Natural killer cell treated with Interleukin-12 subunit alpha and Interleukin-12 subunit beta and Interleukin-15 and Interleukin-18, amount 100 ng/mL, for 72 hours (primary cell): ENCODE data around the gene KBTBD13. TPM values are rescaled to one million over a fixed set of nuclear protein-coding genes. Genes with fewer than 3 reads are reported as not detected.

Experiments
- ATAC-seq, 2 donors: fragments of 150-1000 bp; cut with Tn5 transposase in 1 of 2; sonication (Bioruptor Pico), chemical (Tn5 transposase) in 1 of 2; 2 replicates each; pipeline ENCODE4 v1.10.0; 2021
- DNase-seq: peaks from one replicate; pipeline ENCODE4 v3.0.0; 2022; ENCODE audit warnings: low spot score
- H3K27ac Mint-ChIP-seq, 2 donors: 1 replicate in 1 of 2; 2 replicates in 1 of 2; pipeline ENCODE4 v1.8.0; 2022; ENCODE audit warnings: mixed read lengths in 2 of 2, mild to moderate bottlenecking in 1 of 2, moderate library complexity in 1 of 2
- H3K27me3 Mint-ChIP-seq, 2 donors: 1 replicate in 1 of 2; 2 replicates in 1 of 2; pipeline ENCODE4 v1.8.0; 2022; ENCODE audit warnings: mixed read lengths in 2 of 2
- H3K36me3 Mint-ChIP-seq: one replicate; pipeline ENCODE4 v1.8.0; 2022; ENCODE audit warnings: mixed read lengths
- H3K4me1 Mint-ChIP-seq, 2 donors: 1 replicate in 1 of 2; 2 replicates in 1 of 2; pipeline ENCODE4 v1.8.0; 2022; ENCODE audit warnings: low read depth in 2 of 2, mixed read lengths in 2 of 2, mild to moderate bottlenecking in 1 of 2
- H3K4me3 Mint-ChIP-seq: one replicate; pipeline ENCODE4 v1.8.0; 2022; ENCODE audit warnings: mixed read lengths
- H3K9me3 Mint-ChIP-seq: 2 replicates; pipeline ENCODE4 v1.8.0; 2022; ENCODE audit warnings: mixed read lengths
- total RNA-seq, 2 donors: library from RNA; stranded (reverse); gene quantifications; one replicate each; pipeline ENCODE4 v1.2.3, GENCODE V29; 2022

KBTBD13 gene
- total RNA-seq, 2 donors from 2014 or later, result not detected

- Mint-ChIP-seq H3K4me3 (no peak overlapping the region), H3K27ac (no peak overlapping the region), H3K27me3 (no peaks in the 10 kb centered on the region), H3K4me1 (peaks cover 5 to 10% of the 10 kb centered on the region in 2 donors), H3K36me3 (no peaks in the 10 kb centered on the region), H3K9me3 (no peaks in the 10 kb centered on the region)
- DNase-seq, result no peak
- ATAC-seq, result no peak
These were observed 29.6 kb downstream of the KBTBD13 start for GRCh38 chr15:65106011-65106590.

GRCh38 chr15:65110676-65111292, 34.2 kb downstream of the KBTBD13 start:
- H3K4me3 Mint-ChIP-seq, result no peak overlapping the region
- H3K9me3 Mint-ChIP-seq, result no peaks in the 10 kb centered on the region
- H3K4me1 Mint-ChIP-seq, result peaks cover 0 to 4% of the 10 kb centered on the region in 2 donors
- no peak for ATAC-seq
- peak overlapping the region in 1 of 2 donors; percentile 58 for H3K27ac Mint-ChIP-seq
- H3K27me3 Mint-ChIP-seq, result no peaks in the 10 kb centered on the region
- no peak for DNase-seq
- H3K36me3 Mint-ChIP-seq, result peaks cover 6% of the 10 kb centered on the region

- Mint-ChIP-seq H3K27me3 (no peaks in the 10 kb centered on the region), H3K4me1 (peaks cover 0 to 4% of the 10 kb centered on the region in 2 donors), H3K9me3 (no peaks in the 10 kb centered on the region), H3K36me3 (peaks cover 21% of the 10 kb centered on the region), H3K27ac (no peak within 1 kb of the TSS), H3K4me3 (no peak within 1 kb of the TSS)
- DNase-seq (no peak), ATAC-seq (no peak)
These were observed 38.5 kb downstream of the KBTBD13 start, which contains the start of gene UBAP1L for GRCh38 chr15:65115086-65115485. Gene UBAP1L (minus strand): TSS chr15:65115200. CDS start chr15:65106215, 8,985 bp downstream.

DNA sequence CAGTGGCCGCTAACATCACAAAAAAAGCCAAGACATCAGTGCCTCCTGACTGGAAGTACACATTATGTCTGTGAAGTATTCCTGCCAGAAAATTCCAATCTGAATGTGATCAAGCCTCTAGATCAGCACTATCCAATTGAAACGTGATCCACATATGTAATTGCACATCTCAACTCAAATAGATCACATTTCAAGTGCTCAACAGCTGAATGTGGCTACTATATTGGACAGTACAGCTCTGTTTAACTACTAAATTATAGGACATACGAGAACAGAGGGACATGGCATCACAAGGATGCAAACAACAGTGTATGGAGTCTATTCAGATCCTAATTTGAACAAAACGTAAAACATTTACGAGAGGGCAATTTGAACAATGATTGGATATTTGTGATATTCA, 39.0 kb downstream of the KBTBD13 start:
- Mint-ChIP-seq H3K4me3 (no peak overlapping the region), H3K36me3 (peaks cover 21% of the 10 kb centered on the region), H3K4me1 (peaks cover 0 to 4% of the 10 kb centered on the region in 2 donors), H3K27me3 (no peaks in the 10 kb centered on the region), H3K27ac (no peak overlapping the region), H3K9me3 (no peaks in the 10 kb centered on the region)
- ATAC-seq, result no peak
- DNase-seq, result no peak

Other genes with a start within 250 kb of the KBTBD13 start
- 10 to 100 TPM; 31.2 to 47.2 TPM for gene PLEKHO2, start 234.8 kb upstream of the KBTBD13 start, total RNA-seq
- 1 to 10 TPM; 3.1 to 5.0 TPM for gene ANKDD1A, start 164.8 kb upstream of the KBTBD13 start, total RNA-seq
- 10 to 100 TPM; 39.1 to 67.9 TPM for gene SPG21, start 86.8 kb upstream of the KBTBD13 start, total RNA-seq
- 10 to 100 TPM; 17.8 to 18.5 TPM for gene MTFMT, start 47.1 kb upstream of the KBTBD13 start, total RNA-seq
- gene SLC51B, start 31.4 kb upstream of the KBTBD13 start, total RNA-seq, result not detected
- gene RASL12, start 8.8 kb upstream of the KBTBD13 start, total RNA-seq, result not detected
- 10 to 100 TPM in 1 of 2 donors, 1 to 10 TPM in 1; 5.7 to 14.2 TPM for gene UBAP1L, start 38.5 kb downstream of the KBTBD13 start, total RNA-seq
- 10 to 100 TPM; 30.3 to 41.2 TPM for gene PDCD7, start 57.1 kb downstream of the KBTBD13 start, total RNA-seq
- gene CLPX, start 108.6 kb downstream of the KBTBD13 start, total RNA-seq, result 10 to 100 TPM; 39.0 to 63.5 TPM
- under 1 TPM; 0.08 to 0.12 TPM for gene CILP, start 134.7 kb downstream of the KBTBD13 start, total RNA-seq
- 10 to 100 TPM in 1 of 2 donors, 1 to 10 TPM in 1; 8.5 to 12.0 TPM for gene PARP16, start 210.1 kb downstream of the KBTBD13 start, total RNA-seq
- gene RNU5A-1, start 219.3 kb downstream of the KBTBD13 start, total RNA-seq, result not detected
- gene RNU5B-1, start 227.9 kb downstream of the KBTBD13 start, total RNA-seq, result not detected